B cell (primary cell): ENCODE data around the gene SMOC1. TPM values are rescaled to one million over a fixed set of nuclear protein-coding genes. Genes with fewer than 3 reads are reported as not detected.

Experiments
- ATAC-seq: fragments of 200-7000 bp; cut with Tn5 transposase; one replicate; pipeline ENCODE4 v1.10.0; 2021; ENCODE audit warnings: low read depth, mild to moderate bottlenecking, moderate number of reproducible peaks, moderate library complexity
- CTCF ChIA-PET: fragments of 350-600 bp; sonication (Branson Sonifier 250); formaldehyde crosslinking; loops from one replicate; lab custom pipeline; 2021; ENCODE audit warnings: antibody characterized with exemption, inconsistent platforms; lab: Charles Lee
- POLR2A ChIA-PET: fragments of 350-600 bp; sonication (Branson Sonifier 250); formaldehyde crosslinking; loops from one replicate; lab custom pipeline; 2021; ENCODE audit warnings: antibody characterized with exemption; lab: Charles Lee
- DNase-seq: peaks from one replicate; pipeline ENCODE4 v3.0.0; 2013
- H2AFZ ChIP-seq: 2 replicates; pipeline ENCODE4 v1.6.1; 2012; ENCODE audit warnings: mild to moderate bottlenecking, low read depth, low read length; ENCODE audit not compliant: insufficient read depth, poor library complexity, severe bottlenecking
- H3K27ac ChIP-seq, 2 donors: 1 replicate in 1 of 2; 2 replicates in 1 of 2; pipeline ENCODE4 v1.5.1; 2012 to 2013; ENCODE audit warnings: low read length in 2 of 2, mild to moderate bottlenecking in 2 of 2, moderate library complexity in 1 of 2
- H3K27me3 ChIP-seq, 4 experiments: fragments of 200-600 bp in 1 of 4; sonication (generic) in 1 of 4; replicated peaks in 1 of 4; 1 replicate in 2 of 4; 2 replicates in 2 of 4; pipeline versions ENCODE4 v1.6.1 to v1.7.0; 2013 to 2016; ENCODE audit warnings: low read length in 3 of 4, mild to moderate bottlenecking in 2 of 4, mixed read lengths in 1 of 4, moderate library complexity in 1 of 4; ENCODE audit not compliant: insufficient read depth in 4 of 4, control insufficient read depth in 3 of 4; ENCODE audit errors: control extremely low read depth in 1 of 4
- H3K36me3 ChIP-seq, 2 experiments: replicated peaks in 1 of 2; 1 replicate in 1 of 2; 2 replicates in 1 of 2; pipeline versions ENCODE4 v1.6.1 to v1.7.1; 2013; ENCODE audit warnings: low read length in 1 of 2; ENCODE audit not compliant: insufficient read depth in 2 of 2, control insufficient read depth in 1 of 2; ENCODE audit errors: control extremely low read depth in 1 of 2, extremely low read depth in 1 of 2
- H3K4me1 ChIP-seq, 2 donors: fragments of 200-600 bp in 1 of 2; sonication (generic) in 1 of 2; 1 replicate in 1 of 2; 2 replicates in 1 of 2; pipeline versions ENCODE4 v1.5.1 to v1.6.1; 2013 to 2017; ENCODE audit warnings: low read length in 2 of 2; ENCODE audit not compliant: control insufficient read depth in 2 of 2, insufficient read depth in 2 of 2
- H3K4me2 ChIP-seq: replicated peaks from 2 replicates; pipeline ENCODE3; 2012; ENCODE audit warnings: mild to moderate bottlenecking, low read depth, low read length; ENCODE audit not compliant: poor library complexity, severe bottlenecking
- H3K4me3 ChIP-seq, 5 experiments: fragments of 200-600 bp in 1 of 5; sonication (generic) in 1 of 5; 1 replicate in 3 of 5; 2 replicates in 2 of 5; pipeline versions ENCODE4 v1.5.1 to v1.7.0; 2011 to 2016; ENCODE audit warnings: low read length in 4 of 5, mild to moderate bottlenecking in 4 of 5, low read depth in 2 of 5, control low read depth in 1 of 5, moderate library complexity in 1 of 5; ENCODE audit not compliant: insufficient read depth in 1 of 5; ENCODE audit errors: control extremely low read depth in 1 of 5, extremely low read depth in 1 of 5
- H3K79me2 ChIP-seq: fragments of 200-600 bp; sonication (generic); one replicate; pipeline ENCODE4 v1.6.0; 2016; ENCODE audit warnings: low read length; ENCODE audit not compliant: control insufficient read depth, insufficient read depth
- H3K9ac ChIP-seq: fragments of 200-600 bp; sonication (generic); 2 replicates; pipeline ENCODE4 v1.6.1; 2017; ENCODE audit warnings: mild to moderate bottlenecking, low read length, moderate library complexity
- H3K9me3 ChIP-seq, 3 donors: one replicate each; pipeline versions ENCODE4 v1.6.1 to v1.7.1; 2013; ENCODE audit warnings: low read length in 2 of 3; ENCODE audit not compliant: control insufficient read depth in 2 of 3, insufficient read depth in 1 of 3; ENCODE audit errors: control extremely low read depth in 1 of 3
- H4K20me1 ChIP-seq: 2 replicates; pipeline ENCODE4 v1.6.0; 2012; ENCODE audit warnings: mild to moderate bottlenecking, low read length; ENCODE audit not compliant: insufficient read depth, control insufficient read depth, poor library complexity, severe bottlenecking
- H3K27ac Mint-ChIP-seq: one replicate; pipeline ENCODE4 v1.8.0; 2021; ENCODE audit warnings: mixed read lengths
- H3K27me3 Mint-ChIP-seq: one replicate; pipeline ENCODE4 v1.8.0; 2021; ENCODE audit warnings: mixed read lengths
- H3K4me1 Mint-ChIP-seq: one replicate; pipeline ENCODE4 v1.8.0; 2021; ENCODE audit warnings: mixed read lengths
- H3K4me3 Mint-ChIP-seq: one replicate; pipeline ENCODE4 v1.8.0; 2021; ENCODE audit warnings: mixed read lengths
- H3K9me3 Mint-ChIP-seq: one replicate; pipeline ENCODE4 v1.8.0; 2022; ENCODE audit warnings: mixed read lengths; ENCODE audit not compliant: insufficient read depth
- CTCF ChIP-seq: fragments of 200-600 bp; IDR thresholded peaks from one replicate; pipeline ENCODE4 v1.8.0; 2022; ENCODE audit warnings: antibody characterized with exemption, mild to moderate bottlenecking
- EZH2 ChIP-seq: IDR thresholded peaks from 2 replicates; pipeline ENCODE4 v1.6.1; 2012; ENCODE audit warnings: borderline replicate concordance, low read depth, mild to moderate bottlenecking, moderate library complexity, low read length; ENCODE audit not compliant: insufficient read depth, poor library complexity, severe bottlenecking
- WGBS: methylation state at CpG from one replicate; pipeline ENCODE4 v1.1.5; 2013; ENCODE audit warnings: missing lambda C conversion rate; ENCODE audit not compliant: insufficient coverage; 5-methylcytosine and 5-hydroxymethylcytosine counted together
- intact Hi-C: fragments of 100-400 bp; cut with micrococcal nuclease; formaldehyde crosslinking; loops from one replicate; pipeline ENCODE4 v1.10.0; 2022
- polyA plus RNA-seq: library from polyadenylated mRNA; depleted of rRNA; stranded (reverse); fragments of >200 nt; gene quantifications from 2 replicates; pipeline ENCODE4 v1.2.3, GENCODE V29; 2012
- total RNA-seq, 2 donors: library from RNA; stranded (reverse); fragments of 120-200 nt in 1 of 2; gene quantifications; 1 replicate in 1 of 2; 2 replicates in 1 of 2; pipeline versions ENCODE4 v1.2.3 to v1.2.4, GENCODE V29; 2013 to 2022

SMOC1 gene
- total and polyA plus RNA-seq, 2 donors (not counting 1 experiment from before 2014, with no cell fraction given), result 0.04 to 0.84 TPM

GRCh38 chr14:69873877-69874780 lies 5.1 kb upstream of the SMOC1 start:
- H3K27ac ChIP-seq, result no peak overlapping the region
- DNase-seq (no peak), ATAC-seq (no peak)
- POLR2A ChIA-PET, result no interaction called here
- H3K4me2 ChIP-seq, result no peak overlapping the region
- peaks cover 55% of the 10 kb centered on the region for H3K27me3 Mint-ChIP-seq
- H3K4me3 Mint-ChIP-seq, result no peak overlapping the region
- no peak overlapping the region for H3K4me3 ChIP-seq
- H3K27ac Mint-ChIP-seq, result no peak overlapping the region
- H3K4me1 ChIP-seq, result no peaks in the 10 kb centered on the region
- CTCF ChIA-PET, result no interaction called here
- intact Hi-C loops, result no loop called here
- H3K36me3 ChIP-seq, result no peaks in the 10 kb centered on the region
- peaks cover 5% of the 10 kb centered on the region for H3K9me3 Mint-ChIP-seq
- H3K27me3 ChIP-seq, result peaks cover 0 to 11% (median 3%) of the 10 kb centered on the region in 4 experiments
- peaks cover 0 to 9% (median 0%) of the 10 kb centered on the region in 3 donors for H3K9me3 ChIP-seq
- no peaks in the 10 kb centered on the region for H4K20me1 ChIP-seq
- 76% methylated on average over 3 of the region's 5 CpGs for WGBS
- TF ChIP-seq CTCF (no peak), EZH2 (no peak)
- no peak overlapping the region for H2AFZ ChIP-seq
- H3K79me2 ChIP-seq, result no peaks in the 10 kb centered on the region
- no peaks in the 10 kb centered on the region for H3K4me1 Mint-ChIP-seq
- no peak overlapping the region for H3K9ac ChIP-seq

DNA sequence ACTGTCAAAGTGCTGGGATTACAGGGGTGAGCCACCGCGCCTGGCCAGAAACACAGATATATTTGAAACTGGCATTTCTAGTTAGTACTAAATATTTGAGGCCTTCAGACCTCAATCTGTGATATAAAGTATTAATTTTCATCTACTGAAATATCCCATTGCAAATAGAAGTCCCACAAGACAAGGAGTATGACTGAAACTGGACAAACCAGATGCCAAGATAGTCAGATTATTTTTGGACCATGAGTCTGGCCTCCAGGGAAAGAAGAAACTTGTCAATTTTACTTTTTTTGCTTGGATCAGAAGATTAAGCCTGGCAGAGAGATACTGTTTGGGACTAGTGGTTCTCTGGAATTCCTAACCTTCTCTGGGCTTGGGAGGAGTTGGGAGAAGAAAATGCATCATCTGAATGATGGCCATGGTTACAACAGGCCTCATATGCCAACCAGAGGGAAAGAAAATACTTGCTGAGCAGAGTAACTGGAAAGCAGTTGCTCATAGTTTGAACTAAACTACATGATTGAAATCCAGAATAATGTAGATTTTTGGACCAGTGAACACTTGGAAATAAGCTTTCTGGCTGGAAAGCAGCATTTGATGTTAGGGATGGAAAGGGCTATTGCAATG lies 2.9 kb upstream of the SMOC1 start:
- TF ChIP-seq CTCF (no peak), EZH2 (no peak)
- ChIA-PET CTCF (no interaction called here), POLR2A (no interaction called here)
- H3K9ac ChIP-seq, result no peak overlapping the region
- peaks cover 0 to 4% of the 10 kb centered on the region in 2 donors for H3K4me1 ChIP-seq
- no peak overlapping the region for H3K27ac ChIP-seq
- no peak for DNase-seq
- H3K9me3 ChIP-seq, result peaks cover 0 to 4% (median 0%) of the 10 kb centered on the region in 3 donors
- H3K36me3 ChIP-seq, result no peaks in the 10 kb centered on the region
- H3K79me2 ChIP-seq, result no peaks in the 10 kb centered on the region
- no CpG with 5 or more reads among the region's 2 CpGs for WGBS
- H3K4me1 Mint-ChIP-seq, result peaks cover 2% of the 10 kb centered on the region
- peaks cover 5% of the 10 kb centered on the region for H3K9me3 Mint-ChIP-seq
- no peak overlapping the region for H3K4me3 Mint-ChIP-seq
- ATAC-seq, result no peak
- no peak overlapping the region for H3K4me3 ChIP-seq
- no peak overlapping the region for H2AFZ ChIP-seq
- H3K27me3 ChIP-seq, result peaks cover 0 to 17% (median 7%) of the 10 kb centered on the region in 4 experiments
- H4K20me1 ChIP-seq, result no peaks in the 10 kb centered on the region
- H3K27ac Mint-ChIP-seq, result no peak overlapping the region
- no peak overlapping the region for H3K4me2 ChIP-seq
- intact Hi-C loops, result no loop called here
- peaks cover 63% of the 10 kb centered on the region for H3K27me3 Mint-ChIP-seq
